Inflammatory macrophage (primary cell): ENCODE data around the gene GPX7.

ENCODE experiments used
- DNase-seq, 2 donors: peaks; one replicate each; pipeline ENCODE4 v3.0.0-alpha.2; 2020 to 2022

GPX7 gene

GRCh38 chr1:52588535-52588934 lies 13.6 kb upstream of the GPX7 start:
- DNase-seq = peak; percentile 63 to 66

- DNase-seq = no peak
These were observed 11.9 kb upstream of the GPX7 start for GRCh38 chr1:52590266-52590665.

GRCh38 chr1:52592637-52593323 lies 9.4 kb upstream of the GPX7 start:
- DNase-seq = no peak

- DNase-seq = no peak
These were observed 8.7 kb upstream of the GPX7 start for GRCh38 chr1:52593495-52593894.

GRCh38 chr1:52595061-52595460 lies 7.1 kb upstream of the GPX7 start:
- no peak for DNase-seq

GRCh38 chr1:52597912-52598311 lies 4.3 kb upstream of the GPX7 start:
- DNase-seq = peak in 1 of 2 donors; percentile 10

- no peak for DNase-seq
These were observed 3.4 kb upstream of the GPX7 start for GRCh38 chr1:52598729-52599128.

GRCh38 chr1:52599236-52599635 lies 2.9 kb upstream of the GPX7 start:
- no peak for DNase-seq

GRCh38 chr1:52600533-52601179 lies 1.5 kb upstream of the GPX7 start:
- no peak for DNase-seq

GRCh38 chr1:52601519-52601918 lies 652 bp upstream of the GPX7 start:
- no peak for DNase-seq

- DNase-seq = no peak
These were observed 857 bp downstream of the GPX7 start for GRCh38 chr1:52602856-52603600.

GRCh38 chr1:52603630-52604029 lies 1.5 kb downstream of the GPX7 start:
- no peak for DNase-seq

- peak in 1 of 2 donors; percentile 2 for DNase-seq
These were observed 2.0 kb downstream of the GPX7 start for GRCh38 chr1:52604063-52604770.

GRCh38 chr1:52613636-52614373 lies 11.6 kb downstream of the GPX7 start:
- no peak for DNase-seq

- no peak for DNase-seq
These were observed 12.5 kb downstream of the GPX7 start for GRCh38 chr1:52614671-52615070.

- DNase-seq = no peak
These were observed 13.4 kb downstream of the GPX7 start for GRCh38 chr1:52615489-52616042.

GRCh38 chr1:52621950-52622349 lies 19.8 kb downstream of the GPX7 start:
- no peak for DNase-seq

GRCh38 chr1:52623812-52624211 lies 21.6 kb downstream of the GPX7 start:
- no peak for DNase-seq

GRCh38 chr1:52627028-52627427 lies 24.9 kb downstream of the GPX7 start:
- peak in 1 of 2 donors; percentile 4 for DNase-seq

- DNase-seq = no peak
These were observed 26.6 kb downstream of the GPX7 start for GRCh38 chr1:52628614-52629324.

GRCh38 chr1:52629325-52629643 lies 27.1 kb downstream of the GPX7 start:
- no peak for DNase-seq

GRCh38 chr1:52629667-52630066 lies 27.5 kb downstream of the GPX7 start:
- DNase-seq = no peak
